ENCODE measurements around the gene MORC1.

DNA sequence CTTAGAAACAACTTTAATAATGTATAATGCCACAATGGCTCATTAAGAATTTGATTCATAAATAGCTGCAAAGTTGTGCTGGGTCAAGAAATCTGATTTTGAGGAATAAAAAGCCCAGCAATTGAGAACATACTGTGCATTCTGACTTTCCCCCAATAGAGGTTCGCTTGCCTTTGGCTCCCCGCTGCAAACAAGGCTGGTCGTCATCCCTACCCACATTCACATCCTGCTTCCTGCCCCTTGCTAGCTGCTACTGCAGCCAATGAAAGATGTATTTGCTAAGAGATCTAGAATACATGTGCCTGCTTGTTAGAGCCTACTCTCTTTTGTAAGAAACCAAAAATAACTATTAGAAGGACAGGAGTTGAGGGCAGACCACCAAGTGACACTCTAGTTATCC is 112.5 kb downstream of the MORC1 start:
- TF ChIP-seq, protein P1, sequence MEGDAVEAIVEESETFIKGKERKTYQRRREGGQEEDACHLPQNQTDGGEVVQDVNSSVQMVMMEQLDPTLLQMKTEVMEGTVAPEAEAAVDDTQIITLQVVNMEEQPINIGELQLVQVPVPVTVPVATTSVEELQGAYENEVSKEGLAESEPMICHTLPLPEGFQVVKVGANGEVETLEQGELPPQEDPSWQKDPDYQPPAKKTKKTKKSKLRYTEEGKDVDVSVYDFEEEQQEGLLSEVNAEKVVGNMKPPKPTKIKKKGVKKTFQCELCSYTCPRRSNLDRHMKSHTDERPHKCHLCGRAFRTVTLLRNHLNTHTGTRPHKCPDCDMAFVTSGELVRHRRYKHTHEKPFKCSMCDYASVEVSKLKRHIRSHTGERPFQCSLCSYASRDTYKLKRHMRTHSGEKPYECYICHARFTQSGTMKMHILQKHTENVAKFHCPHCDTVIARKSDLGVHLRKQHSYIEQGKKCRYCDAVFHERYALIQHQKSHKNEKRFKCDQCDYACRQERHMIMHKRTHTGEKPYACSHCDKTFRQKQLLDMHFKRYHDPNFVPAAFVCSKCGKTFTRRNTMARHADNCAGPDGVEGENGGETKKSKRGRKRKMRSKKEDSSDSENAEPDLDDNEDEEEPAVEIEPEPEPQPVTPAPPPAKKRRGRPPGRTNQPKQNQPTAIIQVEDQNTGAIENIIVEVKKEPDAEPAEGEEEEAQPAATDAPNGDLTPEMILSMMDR (IDR thresholded peaks at IDR 0.05), result no peak
- TF ChIP-seq RCOR1 (IDR thresholded peaks at IDR 0.05; ENCODE audit: low read depth, low read length) (no peak), USF2 (IDR thresholded peaks at IDR 0.05) (no peak), RNF2 (IDR thresholded peaks at IDR 0.05; ENCODE audit: borderline replicate concordance, low read depth) (no peak), RAD21 (conservative IDR thresholded peaks at IDR 0.05 in 1 of 2, IDR thresholded peaks at IDR 0.05 in 1 of 2) (no peak), EHF (CRISPR knock-in tag; IDR thresholded peaks at IDR 0.05) (no peak), BHLHE40 (IDR thresholded peaks at IDR 0.05; ENCODE audit: low read depth, low read length) (no peak), MAFK (IDR thresholded peaks at IDR 0.05; ENCODE audit: partially characterized antibody) (no peak), POLR2A (IDR thresholded peaks at IDR 0.05; ENCODE audit: low read length) (no peak), RFX5 (IDR thresholded peaks at IDR 0.05) (no peak)
- TF ChIP-seq, protein P2, sequence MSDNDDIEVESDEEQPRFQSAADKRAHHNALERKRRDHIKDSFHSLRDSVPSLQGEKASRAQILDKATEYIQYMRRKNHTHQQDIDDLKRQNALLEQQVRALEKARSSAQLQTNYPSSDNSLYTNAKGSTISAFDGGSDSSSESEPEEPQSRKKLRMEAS (IDR thresholded peaks at IDR 0.05), result no peak

Measured in A549 (cell line).